ENCODE results near the gene IQGAP3. TPM values are rescaled to one million over a fixed set of nuclear protein-coding genes. Genes with fewer than 3 reads are reported as not detected.

Gene IQGAP3
- total RNA-seq, 3 donors from 2014 or later = 3.4 to 15.5 (median 5.7) TPM

- TF ChIP-seq, protein P1, sequence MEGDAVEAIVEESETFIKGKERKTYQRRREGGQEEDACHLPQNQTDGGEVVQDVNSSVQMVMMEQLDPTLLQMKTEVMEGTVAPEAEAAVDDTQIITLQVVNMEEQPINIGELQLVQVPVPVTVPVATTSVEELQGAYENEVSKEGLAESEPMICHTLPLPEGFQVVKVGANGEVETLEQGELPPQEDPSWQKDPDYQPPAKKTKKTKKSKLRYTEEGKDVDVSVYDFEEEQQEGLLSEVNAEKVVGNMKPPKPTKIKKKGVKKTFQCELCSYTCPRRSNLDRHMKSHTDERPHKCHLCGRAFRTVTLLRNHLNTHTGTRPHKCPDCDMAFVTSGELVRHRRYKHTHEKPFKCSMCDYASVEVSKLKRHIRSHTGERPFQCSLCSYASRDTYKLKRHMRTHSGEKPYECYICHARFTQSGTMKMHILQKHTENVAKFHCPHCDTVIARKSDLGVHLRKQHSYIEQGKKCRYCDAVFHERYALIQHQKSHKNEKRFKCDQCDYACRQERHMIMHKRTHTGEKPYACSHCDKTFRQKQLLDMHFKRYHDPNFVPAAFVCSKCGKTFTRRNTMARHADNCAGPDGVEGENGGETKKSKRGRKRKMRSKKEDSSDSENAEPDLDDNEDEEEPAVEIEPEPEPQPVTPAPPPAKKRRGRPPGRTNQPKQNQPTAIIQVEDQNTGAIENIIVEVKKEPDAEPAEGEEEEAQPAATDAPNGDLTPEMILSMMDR (IDR thresholded peaks at IDR 0.05) = no peak
- Histone ChIP-seq H3K4me1 (ENCODE audit: low read depth) (peaks cover 11% of the 10 kb centered on the region), H3K36me3 (ENCODE audit: low read depth) (no peaks in the 10 kb centered on the region), H3K4me3 (no peak overlapping the region), H3K9me3 (no peaks in the 10 kb centered on the region)
- peak in 1 of 3 donors; percentile 16 for DNase-seq
- ATAC-seq = no peak
- intact Hi-C loops (cut with DNase I, micrococcal nuclease) = no loop called here
Observed at GRCh38 chr1:156592910-156593660, 20.7 kb upstream of the IQGAP3 start.

GRCh38 chr1:156592158-156592909, 20.0 kb upstream of the IQGAP3 start:
- DNase-seq = peak in 1 of 3 donors; percentile 8
- H3K4me3 ChIP-seq = peak overlapping the region; percentile 27
- TF ChIP-seq, protein P1 (IDR thresholded peaks at IDR 0.05) = no peak
- no peaks in the 10 kb centered on the region for H3K36me3 ChIP-seq (ENCODE audit: low read depth)
- peaks cover 11% of the 10 kb centered on the region for H3K4me1 ChIP-seq (ENCODE audit: low read depth)
- ATAC-seq = no peak
- intact Hi-C loops (cut with DNase I, micrococcal nuclease) = no loop called here
- H3K9me3 ChIP-seq = no peaks in the 10 kb centered on the region

- peaks cover 11% of the 10 kb centered on the region for H3K4me1 ChIP-seq (ENCODE audit: low read depth)
- DNase-seq = peak; percentile 81 to 87 (median 86)
- intact Hi-C loops (cut with DNase I, micrococcal nuclease) = no loop called here
Observed at GRCh38 chr1:156591432-156592157, 19.2 kb upstream of the IQGAP3 start, which contains the start of gene NAXE. NAXE (plus strand) TSS chr1:156591776; CDS start chr1:156591805, 29 bp downstream.

GRCh38 chr1:156591181-156591431, 18.7 kb upstream of the IQGAP3 start:
- H3K9me3 ChIP-seq = no peaks in the 10 kb centered on the region
- no peaks in the 10 kb centered on the region for H3K36me3 ChIP-seq (ENCODE audit: low read depth)
- DNase-seq (peak in 1 of 3 donors; percentile 49), ATAC-seq (peak; percentile 30)
- intact Hi-C loops (cut with DNase I, micrococcal nuclease) = no loop called here
- peak overlapping the region; percentile 27 for H3K4me3 ChIP-seq
- TF ChIP-seq, protein P1 (IDR thresholded peaks at IDR 0.05) = no peak
- peaks cover 11% of the 10 kb centered on the region for H3K4me1 ChIP-seq (ENCODE audit: low read depth)

More at GRCh38 chr1:156591432-156592157, 19.2 kb upstream of the IQGAP3 start, which contains the start of gene NAXE:
- TF ChIP-seq, protein P1 (IDR thresholded peaks at IDR 0.05) = no peak
- no peaks in the 10 kb centered on the region for H3K36me3 ChIP-seq (ENCODE audit: low read depth)
- H3K9me3 ChIP-seq = no peaks in the 10 kb centered on the region
- ATAC-seq = peak; percentile 96
- H3K4me3 ChIP-seq = peak within 1 kb of the TSS; percentile 27

DNA sequence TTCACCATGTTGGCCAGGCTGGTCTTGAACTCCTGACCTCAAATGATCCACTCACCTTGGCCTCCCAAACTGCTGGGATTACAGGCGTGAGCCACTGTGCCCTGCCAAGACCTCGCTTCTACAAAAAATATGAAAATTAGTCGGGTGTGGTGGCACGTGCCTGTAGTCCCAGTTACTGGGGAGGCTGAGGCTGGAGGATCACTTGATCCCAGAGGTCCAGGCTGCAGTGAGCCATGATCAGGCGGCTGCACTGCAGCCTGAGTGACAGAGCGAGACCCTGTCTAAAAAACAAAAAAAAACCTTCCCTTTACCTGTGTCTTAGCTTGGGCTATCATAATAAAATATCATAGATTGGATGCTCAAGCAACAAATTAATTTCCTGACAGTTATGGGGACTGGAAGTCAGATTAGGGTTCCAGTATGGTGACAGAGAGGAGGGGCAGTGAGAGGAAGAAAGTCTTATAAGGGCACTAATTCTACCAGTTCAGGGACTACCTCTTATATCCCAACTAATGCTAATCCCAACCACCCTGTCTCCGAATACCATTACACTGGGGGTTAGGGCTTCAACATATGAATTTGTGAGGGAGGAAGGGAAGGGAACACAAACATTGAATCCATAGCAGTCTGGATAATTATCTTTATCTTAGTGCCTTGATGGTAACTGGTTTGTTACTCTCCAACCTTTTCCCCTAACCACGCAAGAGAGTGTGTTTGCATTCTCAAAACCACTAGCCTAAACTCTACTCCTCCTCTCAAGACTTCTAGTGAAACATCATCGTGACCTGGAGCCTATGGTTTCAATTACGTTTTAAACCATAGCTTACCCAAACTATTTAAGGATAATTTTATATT, 18.2 kb upstream of the IQGAP3 start:
- Histone ChIP-seq H3K36me3 (ENCODE audit: low read depth) (no peaks in the 10 kb centered on the region), H3K9me3 (no peaks in the 10 kb centered on the region), H3K4me1 (ENCODE audit: low read depth) (peaks cover 11% of the 10 kb centered on the region), H3K4me3 (no peak overlapping the region)
- DNase-seq (peak in 1 of 3 donors; percentile 20), ATAC-seq (no peak)
- intact Hi-C loops (cut with DNase I, micrococcal nuclease) = no loop called here
- TF ChIP-seq, protein P1 (IDR thresholded peaks at IDR 0.05) = no peak

All from mucosa of descending colon (tissue), 3 donors.